BLaER1 treated with 17β-estradiol and CSF1 and Interleukin-3, amounts not matched to agents 10 nM and 100 nM (cell line): Measurements from ENCODE around the gene CDH26.

Experiments used
- H3K27ac ChIP-seq, 11 experiments: shearing (Covaris generic); formaldehyde crosslinking; 2 replicates each; pipeline ENCODE4 v1.8.1; 2022
- H3K27me3 ChIP-seq, 11 experiments: shearing (Covaris generic); formaldehyde crosslinking; 2 replicates each; pipeline ENCODE4 v1.8.1; 2022
- H3K36me3 ChIP-seq, 11 experiments: shearing (Covaris generic); formaldehyde crosslinking; 2 replicates each; pipeline ENCODE4 v1.8.1; 2022
- H3K4me1 ChIP-seq, 10 experiments: shearing (Covaris generic); formaldehyde crosslinking; 2 replicates each; pipeline ENCODE4 v1.8.1; 2022
- H3K4me2 ChIP-seq, 11 experiments: shearing (Covaris generic); formaldehyde crosslinking; 2 replicates each; pipeline ENCODE4 v1.8.1; 2022
- H3K4me3 ChIP-seq, 10 experiments: shearing (Covaris generic); formaldehyde crosslinking; 2 replicates each; pipeline ENCODE4 v1.8.1; 2022
- H3K9ac ChIP-seq, 11 experiments: shearing (Covaris generic); formaldehyde crosslinking; 2 replicates each; pipeline ENCODE4 v1.8.1; 2022
- H3K9me3 ChIP-seq, 11 experiments: shearing (Covaris generic); formaldehyde crosslinking; replicated peaks in 1 of 11; 2 replicates each; pipeline ENCODE4 v1.8.1; 2022
- H4K20me1 ChIP-seq, 11 experiments: shearing (Covaris generic); formaldehyde crosslinking; 2 replicates each; pipeline ENCODE4 v1.8.1; 2022
- Cebpa-rat ChIP-seq, 11 experiments: shearing (Covaris generic); IDR thresholded peaks; 2 replicates each; pipeline ENCODE4 v1.8.1; 2022

The CDH26 gene

GRCh38 chr20:60054716-60055634, 96.8 kb downstream of the CDH26 start:
- Histone ChIP-seq H3K27ac (peak overlapping the region; percentile 75 to 99 (median 98)), H3K9ac (peak overlapping the region; percentile 84 to 98 (median 95); a peak in 21 of 22 replicates), H3K36me3 (peaks cover 0 to 23% (median 4%) of the 10 kb centered on the region in 11 experiments; a peak in 10 of 22 replicates), H3K4me2 (peak overlapping the region; percentile 93 to 100 (median 96)), H3K9me3 (no peaks in the 10 kb centered on the region), H3K4me1 (peaks cover 56 to 84% (median 76%) of the 10 kb centered on the region in 10 experiments), H3K4me3 (peak overlapping the region; percentile 56 to 85 (median 74)), H4K20me1 (peaks cover 0 to 16% (median 4%) of the 10 kb centered on the region in 11 experiments; a peak in 15 of 22 replicates), H3K27me3 (no peaks in the 10 kb centered on the region)
- TF ChIP-seq Cebpa-rat (IDR thresholded peaks at IDR 0.05), result no peak

DNA sequence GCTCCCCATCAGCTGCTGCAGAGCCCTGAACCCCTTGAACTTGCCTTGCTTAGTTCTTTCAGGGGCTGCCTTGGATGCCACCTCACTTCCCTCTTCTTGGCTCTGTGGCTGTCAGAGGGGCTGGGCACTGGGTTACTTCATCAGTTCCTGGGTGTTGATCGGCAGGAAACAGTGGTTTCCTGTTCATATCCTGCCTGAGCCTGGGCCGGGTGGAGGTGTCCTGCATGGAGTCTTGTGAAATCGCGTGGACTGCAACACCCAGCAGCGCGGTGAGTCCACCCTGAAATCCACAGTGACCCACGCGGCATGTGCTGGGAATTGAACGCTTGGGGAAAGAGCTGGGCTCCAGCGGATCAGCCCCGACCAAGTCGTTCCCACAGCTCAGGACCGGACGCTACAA, 97.5 kb downstream of the CDH26 start:
- peak in 10 of 11 experiments; percentile 87 to 97 (median 92); a peak in 19 of 22 replicates for TF ChIP-seq Cebpa-rat (IDR thresholded peaks at IDR 0.05)
- Histone ChIP-seq H3K9me3 (no peaks in the 10 kb centered on the region), H3K36me3 (peaks cover 0 to 30% (median 7%) of the 10 kb centered on the region in 11 experiments; a peak in 11 of 22 replicates), H4K20me1 (peaks cover 0 to 24% (median 11%) of the 10 kb centered on the region in 11 experiments; a peak in 15 of 22 replicates), H3K27me3 (no peaks in the 10 kb centered on the region), H3K9ac (peak overlapping the region; percentile 84 to 98 (median 95)), H3K4me3 (peak overlapping the region; percentile 56 to 85 (median 74)), H3K4me1 (peaks cover 64 to 84% (median 77%) of the 10 kb centered on the region in 10 experiments), H3K27ac (peak overlapping the region; percentile 75 to 99 (median 98)), H3K4me2 (peak overlapping the region; percentile 93 to 100 (median 96))

GRCh38 chr20:60056407-60057122, 98.3 kb downstream of the CDH26 start:
- Histone ChIP-seq H3K27me3 (no peaks in the 10 kb centered on the region), H3K27ac (peak overlapping the region; percentile 75 to 99 (median 98)), H3K4me1 (peaks cover 72 to 87% (median 82%) of the 10 kb centered on the region in 10 experiments), H3K9me3 (no peaks in the 10 kb centered on the region), H3K4me2 (peak overlapping the region; percentile 93 to 100 (median 96)), H3K9ac (peak overlapping the region; percentile 84 to 98 (median 95)), H4K20me1 (peaks cover 0 to 32% (median 20%) of the 10 kb centered on the region in 11 experiments; a peak in 15 of 22 replicates), H3K4me3 (peak overlapping the region; percentile 56 to 85 (median 74)), H3K36me3 (peaks cover 0 to 39% (median 16%) of the 10 kb centered on the region in 11 experiments; a peak in 12 of 22 replicates)
- no peak for TF ChIP-seq Cebpa-rat (IDR thresholded peaks at IDR 0.05)

- Histone ChIP-seq H3K4me1 (peaks cover 78 to 93% (median 84%) of the 10 kb centered on the region in 10 experiments), H3K27ac (peak overlapping the region; percentile 88 to 99 (median 98)), H3K9me3 (peaks cover 0 to 5% (median 0%) of the 10 kb centered on the region in 11 experiments; a peak in 3 of 22 replicates), H3K36me3 (peaks cover 0 to 46% (median 23%) of the 10 kb centered on the region in 11 experiments; a peak in 15 of 22 replicates), H3K4me2 (peak overlapping the region; percentile 93 to 100 (median 96)), H3K27me3 (no peaks in the 10 kb centered on the region), H3K4me3 (peak overlapping the region; percentile 56 to 85 (median 74)), H4K20me1 (peaks cover 0 to 40% (median 27%) of the 10 kb centered on the region in 11 experiments; a peak in 16 of 22 replicates), H3K9ac (peak overlapping the region; percentile 85 to 98 (median 95))
- TF ChIP-seq Cebpa-rat (IDR thresholded peaks at IDR 0.05), result no peak
These were observed 99.1 kb downstream of the CDH26 start for GRCh38 chr20:60057123-60057865.

- Histone ChIP-seq H3K9me3 (peaks cover 0 to 13% (median 0%) of the 10 kb centered on the region in 11 experiments; a peak in 4 of 22 replicates), H3K36me3 (peaks cover 0 to 54% (median 31%) of the 10 kb centered on the region in 11 experiments; a peak in 15 of 22 replicates), H3K4me1 (peaks cover 78 to 98% (median 86%) of the 10 kb centered on the region in 10 experiments), H4K20me1 (peaks cover 0 to 48% (median 35%) of the 10 kb centered on the region in 11 experiments; a peak in 16 of 22 replicates), H3K27me3 (no peaks in the 10 kb centered on the region), H3K4me2 (peak overlapping the region; percentile 93 to 100 (median 96)), H3K27ac (peak overlapping the region; percentile 88 to 99 (median 98)), H3K4me3 (peak overlapping the region; percentile 37 to 85 (median 74); a peak in 19 of 20 replicates), H3K9ac (peak overlapping the region; percentile 85 to 98 (median 95))
- TF ChIP-seq Cebpa-rat (IDR thresholded peaks at IDR 0.05), result peak in 1 of 11 experiments; percentile 43; a peak in 1 of 22 replicates
These were observed 99.9 kb downstream of the CDH26 start for GRCh38 chr20:60057866-60058807.

- Histone ChIP-seq H3K36me3 (peaks cover 2 to 62% (median 39%) of the 10 kb centered on the region in 11 experiments; a peak in 18 of 22 replicates), H3K9ac (peak overlapping the region; percentile 85 to 98 (median 95)), H3K27ac (peak overlapping the region; percentile 88 to 99 (median 98))
These were observed 100.7 kb downstream of the CDH26 start for GRCh38 chr20:60058879-60059278.

More at GRCh38 chr20:60058879-60059278, 100.7 kb downstream of the CDH26 start:
- Histone ChIP-seq H4K20me1 (peaks cover 0 to 56% (median 43%) of the 10 kb centered on the region in 11 experiments; a peak in 16 of 22 replicates), H3K27me3 (no peaks in the 10 kb centered on the region), H3K4me3 (peak overlapping the region; percentile 37 to 85 (median 74); a peak in 19 of 20 replicates), H3K4me1 (peaks cover 78 to 98% (median 86%) of the 10 kb centered on the region in 10 experiments), H3K9me3 (peaks cover 0 to 20% (median 6%) of the 10 kb centered on the region in 11 experiments; a peak in 13 of 22 replicates), H3K4me2 (peak overlapping the region; percentile 93 to 100 (median 96))
- TF ChIP-seq Cebpa-rat (IDR thresholded peaks at IDR 0.05), result no peak
